GM20431 (cell line): ENCODE measurements around the gene STIM1.
"Not testable (repeated sequence)": the region's sequence is repeated elsewhere in the genome, so short reads cannot be mapped to it uniquely, and the experiment has no call there.

ENCODE experiments used
- in situ Hi-C: fragments of 300-500 bp; cut with MseI, MboI; formaldehyde crosslinking; loops from one replicate; pipeline ENCODE4 v1.15.0; 2020; ENCODE audit warnings: low sequenced_read_pairs; ENCODE audit not compliant: unreplicated experiment

The STIM1 gene

GRCh38 chr11:4044976-4045646 lies 189.6 kb downstream of the STIM1 start:
- in situ Hi-C loops: no loop called here

GRCh38 chr11:4048340-4048739 lies 192.9 kb downstream of the STIM1 start:
- in situ Hi-C loops: no loop called here

- in situ Hi-C loops: no loop called here
Measured at GRCh38 chr11:4049006-4049405, 193.5 kb downstream of the STIM1 start.

- in situ Hi-C loops: no loop called here
Measured at GRCh38 chr11:4050138-4050537, 194.7 kb downstream of the STIM1 start.

GRCh38 chr11:4053200-4053599 lies 197.7 kb downstream of the STIM1 start:
- in situ Hi-C loops: not testable (repeated sequence)

- in situ Hi-C loops: no loop called here
Measured at GRCh38 chr11:4054643-4055042, 199.2 kb downstream of the STIM1 start.

GRCh38 chr11:4059424-4059823 lies 204.0 kb downstream of the STIM1 start:
- in situ Hi-C loops: no loop called here

GRCh38 chr11:4060182-4060923 lies 204.9 kb downstream of the STIM1 start:
- in situ Hi-C loops: no loop called here

GRCh38 chr11:4061700-4062099 lies 206.2 kb downstream of the STIM1 start:
- in situ Hi-C loops: no loop called here

- in situ Hi-C loops: no loop called here
Measured at GRCh38 chr11:4063348-4063747, 207.9 kb downstream of the STIM1 start.

- in situ Hi-C loops: no loop called here
Measured at GRCh38 chr11:4064278-4064955, 209.0 kb downstream of the STIM1 start.

- in situ Hi-C loops: no loop called here
Measured at GRCh38 chr11:4065086-4065485, 209.6 kb downstream of the STIM1 start.

- in situ Hi-C loops: no loop called here
Measured at GRCh38 chr11:4065601-4066377, 210.3 kb downstream of the STIM1 start.

- in situ Hi-C loops: no loop called here
Measured at GRCh38 chr11:4066910-4067309, 211.4 kb downstream of the STIM1 start.

GRCh38 chr11:4068962-4069361 lies 213.5 kb downstream of the STIM1 start:
- in situ Hi-C loops: no loop called here

GRCh38 chr11:4071325-4071724 lies 215.9 kb downstream of the STIM1 start:
- in situ Hi-C loops: no loop called here

- in situ Hi-C loops: no loop called here
Measured at GRCh38 chr11:4071914-4072313, 216.4 kb downstream of the STIM1 start.

GRCh38 chr11:4072668-4073285 lies 217.3 kb downstream of the STIM1 start:
- in situ Hi-C loops: no loop called here

GRCh38 chr11:4074266-4074665 lies 218.8 kb downstream of the STIM1 start:
- in situ Hi-C loops: no loop called here

- in situ Hi-C loops: no loop called here
Measured at GRCh38 chr11:4076774-4077173, 221.3 kb downstream of the STIM1 start.
